GM12874 (cell line): ENCODE data around the gene TLCD1.

Experiments
- TF ChIP-seq, protein P1 (sequence below): IDR thresholded peaks from 2 replicates; pipeline ENCODE4 v1.5.1; 2011; ENCODE audit warnings: low read depth, mild to moderate bottlenecking, control low read depth, low read length, moderate library complexity; ENCODE audit not compliant: insufficient read depth

TLCD1 gene

DNA sequence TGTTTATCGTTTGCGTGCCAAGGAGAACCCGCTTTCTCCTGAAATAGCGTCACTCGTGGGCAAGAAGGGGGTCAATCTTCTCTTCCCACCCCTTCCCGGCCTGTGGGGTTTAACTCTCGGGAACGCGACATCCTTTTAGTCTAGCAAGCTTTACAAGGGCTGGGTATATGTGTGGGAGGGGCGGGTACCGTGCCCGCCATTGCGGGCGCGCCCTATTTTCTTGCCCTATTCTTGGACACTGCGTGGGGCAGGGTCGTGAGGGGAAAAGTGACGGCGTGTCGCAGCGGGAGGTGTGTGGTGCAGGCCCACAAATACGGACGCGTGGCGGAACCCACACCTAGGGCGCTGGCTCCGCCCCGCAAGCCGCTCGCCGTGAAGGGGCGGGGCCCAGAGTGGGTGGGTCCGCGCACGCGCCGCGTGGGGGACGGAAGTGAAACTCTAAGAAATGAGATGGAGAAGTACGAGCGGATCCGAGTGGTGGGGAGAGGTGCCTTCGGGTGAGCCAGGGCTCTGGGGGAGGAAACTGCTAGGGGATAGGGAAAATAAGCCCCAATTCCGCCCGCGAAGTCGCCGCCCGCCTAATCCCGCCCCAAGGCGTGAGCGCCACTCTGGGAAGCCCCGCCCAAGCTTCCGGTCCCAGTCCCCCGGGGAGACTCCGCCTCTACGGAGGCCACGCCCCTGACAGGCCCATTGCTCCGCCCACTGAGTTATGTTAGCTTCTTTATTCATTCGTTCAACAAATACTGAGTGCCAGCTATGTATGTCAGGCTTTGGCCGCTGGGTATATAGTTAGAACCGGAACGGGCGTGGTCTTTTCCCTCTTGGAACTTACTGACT lies 2.5 kb upstream of the TLCD1 start, which contains the start of gene NEK8:
NEK8 (plus strand) TSS at position 425 of the 837 bp plus-strand sequence; CDS start at position 451, 26 bp downstream.
- TF ChIP-seq, protein P1, sequence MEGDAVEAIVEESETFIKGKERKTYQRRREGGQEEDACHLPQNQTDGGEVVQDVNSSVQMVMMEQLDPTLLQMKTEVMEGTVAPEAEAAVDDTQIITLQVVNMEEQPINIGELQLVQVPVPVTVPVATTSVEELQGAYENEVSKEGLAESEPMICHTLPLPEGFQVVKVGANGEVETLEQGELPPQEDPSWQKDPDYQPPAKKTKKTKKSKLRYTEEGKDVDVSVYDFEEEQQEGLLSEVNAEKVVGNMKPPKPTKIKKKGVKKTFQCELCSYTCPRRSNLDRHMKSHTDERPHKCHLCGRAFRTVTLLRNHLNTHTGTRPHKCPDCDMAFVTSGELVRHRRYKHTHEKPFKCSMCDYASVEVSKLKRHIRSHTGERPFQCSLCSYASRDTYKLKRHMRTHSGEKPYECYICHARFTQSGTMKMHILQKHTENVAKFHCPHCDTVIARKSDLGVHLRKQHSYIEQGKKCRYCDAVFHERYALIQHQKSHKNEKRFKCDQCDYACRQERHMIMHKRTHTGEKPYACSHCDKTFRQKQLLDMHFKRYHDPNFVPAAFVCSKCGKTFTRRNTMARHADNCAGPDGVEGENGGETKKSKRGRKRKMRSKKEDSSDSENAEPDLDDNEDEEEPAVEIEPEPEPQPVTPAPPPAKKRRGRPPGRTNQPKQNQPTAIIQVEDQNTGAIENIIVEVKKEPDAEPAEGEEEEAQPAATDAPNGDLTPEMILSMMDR, result no peak

DNA sequence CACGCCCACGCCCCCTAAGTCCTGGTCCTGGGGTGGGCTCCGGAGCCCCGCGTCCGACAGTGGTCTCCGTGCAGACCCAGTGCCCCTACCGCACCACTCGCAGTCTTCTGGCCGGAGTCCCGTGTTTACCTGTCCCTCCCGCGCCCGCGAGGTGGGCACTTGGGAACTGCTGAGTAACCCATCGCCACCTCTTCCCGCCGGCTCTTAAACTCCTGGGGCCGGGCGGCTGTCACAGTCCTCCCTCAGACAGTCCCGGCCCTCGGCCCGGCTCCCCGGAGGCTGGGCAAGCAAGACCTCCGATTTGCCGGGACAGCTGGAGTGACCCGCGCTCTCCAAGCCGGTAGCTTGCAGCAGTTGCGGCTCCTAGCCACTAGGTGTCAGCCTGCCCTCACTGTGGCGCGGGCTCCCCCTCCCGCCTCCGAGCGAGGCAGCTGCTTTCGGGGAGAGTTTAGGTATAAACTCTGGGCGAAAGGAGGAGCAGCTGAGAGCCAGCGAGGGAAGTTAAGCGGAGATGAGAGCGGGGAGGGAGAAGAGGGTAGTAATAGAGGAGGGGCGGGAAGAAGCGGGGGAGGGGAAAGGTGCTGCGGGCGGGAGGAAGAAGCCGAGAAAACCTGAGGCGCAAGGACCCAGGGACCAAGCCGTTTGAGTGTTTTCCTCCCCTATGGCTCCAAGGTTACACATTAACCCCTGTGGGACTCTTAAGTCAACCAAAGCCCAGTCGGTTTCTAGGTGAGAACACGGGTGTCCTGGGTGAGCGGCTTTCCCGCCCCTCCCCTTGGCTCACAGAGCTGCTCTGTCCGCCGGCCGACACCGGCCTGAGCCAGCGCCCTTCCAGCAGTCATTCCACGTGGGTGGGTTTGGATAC lies 826 bp upstream of the TLCD1 start:
- TF ChIP-seq, protein P1, result peak; percentile 99

DNA sequence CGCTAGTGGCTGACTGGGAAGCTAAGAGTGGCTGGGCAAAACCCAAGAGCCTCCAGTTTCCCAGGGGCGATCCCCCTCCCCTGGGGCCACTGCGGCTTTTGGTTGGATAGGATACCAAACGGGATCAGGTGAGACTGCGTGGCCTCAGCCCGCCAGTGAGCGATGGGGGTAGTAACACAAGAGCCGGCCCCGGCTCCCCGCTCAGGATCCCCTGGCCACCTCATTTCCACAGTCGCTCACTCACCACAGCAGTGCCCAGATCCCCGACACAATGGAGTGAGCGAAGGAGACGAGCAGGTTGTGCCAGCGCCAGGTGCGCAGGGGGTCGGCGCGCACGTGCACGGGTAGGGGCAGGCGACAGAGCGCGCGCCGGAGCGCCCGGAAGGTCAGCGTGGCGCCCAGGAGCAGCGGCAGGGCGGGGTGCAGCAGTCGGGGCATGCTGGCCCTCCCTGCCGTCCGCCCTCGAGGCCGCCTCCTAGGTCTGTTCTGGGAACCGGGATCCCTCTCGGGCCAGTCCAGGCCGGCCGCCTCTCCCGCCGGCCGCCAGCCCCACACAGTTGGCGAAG lies 290 bp downstream of the TLCD1 start:
- TF ChIP-seq, protein P1, result no peak

DNA sequence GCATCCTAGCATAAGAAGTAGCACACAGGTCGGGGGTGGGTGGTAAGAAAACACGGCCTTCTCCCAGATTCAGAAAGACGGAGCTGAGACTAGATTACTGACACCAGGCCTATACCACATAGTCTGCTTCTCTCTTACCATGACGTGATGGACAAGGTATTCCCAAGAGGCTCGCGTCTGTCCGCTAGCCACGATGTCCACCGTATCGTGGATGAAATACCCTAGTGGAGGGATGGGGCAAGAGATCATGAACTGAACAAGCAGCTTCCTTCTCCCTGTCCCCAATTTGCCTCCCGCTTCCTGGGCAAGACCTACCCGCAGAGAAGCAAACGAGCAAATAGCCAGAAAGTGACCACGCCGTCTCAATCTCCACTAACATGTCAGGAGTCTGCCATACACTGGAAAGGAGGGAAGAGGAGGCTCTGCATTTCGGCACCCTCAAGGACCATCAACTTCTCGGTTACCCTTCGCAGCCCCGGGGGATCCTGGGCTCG lies 820 bp downstream of the TLCD1 start:
- TF ChIP-seq, protein P1, result peak; percentile 7; the same call in 1 of the 2 replicates

DNA sequence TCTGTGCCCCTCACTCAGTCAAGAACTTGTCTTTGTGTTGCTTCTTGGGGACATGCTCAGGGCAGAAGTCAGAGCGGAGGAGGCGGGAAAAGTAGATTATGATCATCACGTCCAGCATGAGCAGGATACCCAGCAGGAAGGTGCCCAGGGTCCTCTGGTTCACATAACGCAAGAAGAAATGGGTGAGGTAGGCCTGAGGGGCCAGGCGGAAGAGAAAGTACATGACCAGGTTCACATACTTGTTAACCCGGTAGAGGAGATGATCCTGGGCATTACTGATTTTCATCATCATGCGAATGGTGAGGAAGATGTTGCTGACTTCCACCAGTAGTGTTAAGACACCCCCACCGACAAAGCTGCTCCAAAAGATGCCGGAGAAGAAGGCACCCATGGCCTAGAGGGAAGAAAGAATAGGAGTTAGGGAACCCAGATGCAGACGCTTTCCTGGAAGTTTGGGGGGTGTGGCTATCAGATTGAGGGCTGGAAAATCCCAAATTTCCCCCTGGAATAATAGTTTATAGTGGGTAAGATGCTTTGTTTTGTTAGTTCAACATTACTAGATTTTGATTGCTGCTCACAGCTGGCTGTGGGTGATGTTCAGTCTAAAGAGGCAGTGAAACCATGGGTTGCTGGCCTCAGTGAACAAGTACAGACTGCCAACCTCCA lies 1.4 kb downstream of the TLCD1 start:
- TF ChIP-seq, protein P1, result no peak

DNA sequence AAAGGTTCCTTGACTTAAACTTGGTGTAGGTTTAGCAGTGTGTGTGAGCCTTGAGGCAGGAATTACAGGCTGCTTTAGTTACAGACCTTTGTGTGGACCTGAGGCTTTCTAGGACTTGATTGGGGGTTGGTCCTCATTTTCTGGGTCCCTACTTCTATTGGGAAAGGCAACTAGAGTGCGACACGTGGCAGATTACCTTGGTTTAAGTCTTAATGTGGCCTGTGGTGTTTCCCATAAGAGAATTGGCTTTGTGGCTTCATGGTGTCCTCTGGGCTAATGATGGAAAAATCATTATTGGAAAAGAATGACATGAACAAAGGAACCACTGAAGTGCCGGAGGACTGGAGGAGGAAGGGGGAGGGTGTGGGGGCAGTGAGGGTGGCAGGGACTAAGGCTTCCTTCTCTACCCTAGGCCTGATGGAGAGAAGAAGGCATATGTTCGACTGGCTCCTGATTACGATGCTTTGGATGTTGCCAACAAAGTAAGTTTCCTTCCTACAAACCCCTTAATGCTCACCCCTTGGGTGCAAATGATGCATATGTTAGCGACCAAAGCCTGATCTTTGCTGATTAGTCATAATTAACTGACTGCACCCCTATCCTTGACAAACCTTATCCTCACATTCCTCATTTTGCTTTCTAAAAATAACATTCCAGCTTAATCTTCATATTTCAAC lies 2.7 kb downstream of the TLCD1 start:
- TF ChIP-seq, protein P1, result no peak
